ENCODE data around the gene RNF151.
"Not testable (repeated sequence)": the region's sequence is repeated elsewhere in the genome, so short reads cannot be mapped to it uniquely, and the experiment has no call there.

Gene RNF151

DNA sequence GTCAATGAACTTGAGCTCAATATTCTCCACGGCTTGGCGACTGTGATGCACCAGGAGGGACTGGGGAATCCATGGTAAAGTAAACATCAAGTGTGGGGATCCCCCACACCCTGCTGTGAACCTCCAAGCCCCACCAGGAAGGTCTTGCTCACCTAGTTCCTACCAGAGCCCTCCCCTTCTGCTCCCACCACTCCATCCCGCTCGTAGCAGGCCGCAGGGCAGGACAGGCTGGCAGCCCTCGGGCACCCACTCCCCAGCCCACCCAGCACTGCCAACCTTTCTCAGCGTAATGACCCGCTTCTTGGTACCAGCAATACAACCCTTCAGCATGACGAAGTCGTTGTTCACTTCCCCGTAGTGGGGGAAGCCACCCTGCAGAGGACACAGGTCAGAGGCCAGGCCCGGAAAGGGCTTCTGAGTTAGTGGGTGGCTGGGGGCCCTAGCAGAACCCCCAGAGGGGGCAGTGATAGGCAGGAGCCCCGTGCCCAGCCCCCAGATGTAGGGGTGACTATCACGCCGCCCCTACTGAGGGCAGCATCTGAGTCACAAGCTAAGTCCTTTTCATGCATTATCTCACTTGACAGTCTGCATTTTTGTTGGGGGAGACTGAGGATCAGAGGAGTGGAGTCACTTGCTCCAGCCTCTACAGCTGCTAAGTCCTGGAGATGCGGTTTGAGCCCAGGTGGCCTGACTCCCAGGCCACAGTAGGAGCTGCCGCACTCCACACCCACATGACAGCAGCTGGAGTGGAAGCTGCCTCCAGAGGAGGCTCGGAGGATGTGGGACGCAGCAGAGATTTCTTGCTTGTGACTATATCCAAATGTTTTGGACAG, 20.9 kb upstream of the RNF151 start:
- H3K36me3 ChIP-seq (ENCODE audit: control insufficient read depth in 5 of 5, insufficient read depth in 5 of 5, low read length in 5 of 5), result peaks cover 0 to 3% (median 0%) of the 10 kb centered on the region in 5 donors
- H3K27ac ChIP-seq (ENCODE audit: low read depth, low read length), result no peak overlapping the region
- no peaks in the 10 kb centered on the region for H3K9me3 ChIP-seq (ENCODE audit: control insufficient read depth in 5 of 5, low read length in 5 of 5)
- H3K4me1 ChIP-seq (ENCODE audit: control insufficient read depth in 5 of 5, insufficient read depth in 5 of 5, low read length in 5 of 5), result peaks cover 9 to 33% (median 21%) of the 10 kb centered on the region in 5 donors
- no peak overlapping the region for H3K4me3 ChIP-seq (ENCODE audit: low read depth in 1 of 5, low read length in 5 of 5)
- no peaks in the 10 kb centered on the region for H3K27me3 ChIP-seq (ENCODE audit: control insufficient read depth in 5 of 5, insufficient read depth in 4 of 5, low read length in 5 of 5)
- H3K9ac ChIP-seq (ENCODE audit: low read length in 5 of 5), result no peak overlapping the region

DNA sequence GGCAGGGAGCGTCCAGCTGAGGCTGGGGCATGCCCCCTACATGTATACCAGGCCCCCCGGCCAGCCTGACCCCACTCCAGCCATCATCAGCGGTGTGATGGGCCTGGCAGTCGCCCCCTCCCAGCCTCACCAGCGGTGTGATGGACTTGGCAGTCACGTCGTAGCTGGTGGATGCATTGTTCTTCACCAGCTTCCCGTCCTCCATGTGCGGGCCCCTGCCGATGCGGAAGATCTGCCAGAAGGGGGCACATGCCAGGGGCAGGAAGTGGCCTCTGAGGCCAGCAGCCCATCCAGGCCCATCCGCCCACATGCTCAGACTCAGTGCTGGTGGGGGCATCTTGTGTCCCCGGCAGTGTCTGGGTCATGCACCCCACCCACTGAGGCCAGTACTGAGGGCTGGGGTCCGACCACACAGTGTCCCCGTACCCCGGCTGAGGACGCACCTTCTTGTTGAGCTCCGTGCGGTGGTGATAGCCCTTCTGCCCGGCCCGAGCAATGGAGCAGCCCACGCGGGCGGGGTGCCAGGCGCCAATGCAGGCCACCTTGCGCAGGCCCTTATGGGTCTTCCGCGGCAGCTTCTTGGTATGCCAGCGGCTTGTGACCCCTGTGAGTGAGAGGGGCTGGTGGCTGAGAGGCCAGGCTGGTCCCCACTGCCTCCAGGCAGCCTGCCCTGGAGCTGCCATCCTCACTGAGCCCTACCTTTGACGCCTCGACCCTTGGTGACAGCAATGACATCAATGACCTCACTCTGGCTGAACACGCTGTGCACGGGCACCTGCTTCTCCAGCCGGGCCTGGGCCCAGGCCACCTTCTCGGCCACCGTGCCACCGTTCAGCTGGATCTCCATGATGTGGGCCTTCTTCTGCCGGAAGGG, 19.9 kb upstream of the RNF151 start:
- Histone ChIP-seq H3K4me3 (ENCODE audit: low read depth in 1 of 5, low read length in 5 of 5) (no peak overlapping the region), H3K36me3 (ENCODE audit: control insufficient read depth in 5 of 5, insufficient read depth in 5 of 5, low read length in 5 of 5) (no peaks in the 10 kb centered on the region), H3K9me3 (ENCODE audit: control insufficient read depth in 5 of 5, low read length in 5 of 5) (no peaks in the 10 kb centered on the region), H3K27ac (ENCODE audit: low read depth, low read length) (no peak overlapping the region), H3K4me1 (ENCODE audit: control insufficient read depth in 5 of 5, insufficient read depth in 5 of 5, low read length in 5 of 5) (peaks cover 4 to 24% (median 18%) of the 10 kb centered on the region in 5 donors), H3K9ac (ENCODE audit: low read length in 5 of 5) (no peak overlapping the region), H3K27me3 (ENCODE audit: control insufficient read depth in 5 of 5, insufficient read depth in 4 of 5, low read length in 5 of 5) (no peaks in the 10 kb centered on the region)

DNA sequence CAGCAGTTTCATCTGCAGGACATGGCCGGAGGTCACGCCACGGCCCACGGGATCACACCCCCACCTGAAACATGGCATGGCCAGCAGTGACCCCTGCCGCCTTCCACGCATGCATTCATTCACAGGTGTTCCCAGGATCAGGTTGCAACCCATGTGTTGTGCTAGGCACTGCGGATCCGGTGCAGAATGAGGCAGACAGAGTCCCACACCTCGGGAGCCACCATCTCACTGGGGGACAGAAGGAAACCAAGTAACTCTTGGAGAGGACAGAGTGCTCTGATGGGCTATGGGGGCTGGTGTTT, 19.3 kb upstream of the RNF151 start:
- Histone ChIP-seq H3K27me3 (ENCODE audit: control insufficient read depth in 5 of 5, insufficient read depth in 4 of 5, low read length in 5 of 5) (no peaks in the 10 kb centered on the region), H3K9ac (ENCODE audit: low read length in 5 of 5) (no peak overlapping the region), H3K4me3 (ENCODE audit: low read depth in 1 of 5, low read length in 5 of 5) (no peak overlapping the region), H3K4me1 (ENCODE audit: control insufficient read depth in 5 of 5, insufficient read depth in 5 of 5, low read length in 5 of 5) (peaks cover 0 to 18% (median 12%) of the 10 kb centered on the region in 5 donors), H3K9me3 (ENCODE audit: control insufficient read depth in 5 of 5, low read length in 5 of 5) (no peaks in the 10 kb centered on the region), H3K36me3 (ENCODE audit: control insufficient read depth in 5 of 5, insufficient read depth in 5 of 5, low read length in 5 of 5) (no peaks in the 10 kb centered on the region), H3K27ac (ENCODE audit: low read depth, low read length) (no peak overlapping the region)

DNA sequence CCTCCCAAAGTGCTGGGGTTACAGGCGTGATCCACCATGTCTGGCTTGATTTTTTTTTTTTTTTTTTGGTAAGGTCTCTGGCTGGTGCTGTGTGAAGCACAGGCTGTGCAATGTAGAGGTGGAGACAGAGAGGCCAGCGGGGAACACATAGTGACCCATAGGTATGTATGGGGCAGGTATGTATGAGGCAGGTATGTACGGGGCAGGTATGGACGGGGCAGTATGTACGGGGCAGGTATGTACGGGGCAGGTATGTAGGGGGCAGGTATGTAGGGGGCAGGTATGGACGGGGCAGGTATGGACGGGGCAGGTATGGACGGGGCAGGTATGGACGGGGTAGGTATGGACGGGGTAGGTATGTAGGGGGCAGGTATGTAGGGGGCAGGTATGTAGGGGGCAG, 17.1 kb upstream of the RNF151 start:
- Histone ChIP-seq H3K9me3 (ENCODE audit: control insufficient read depth in 5 of 5, low read length in 5 of 5) (no peaks in the 10 kb centered on the region), H3K4me1 (ENCODE audit: control insufficient read depth in 5 of 5, insufficient read depth in 5 of 5, low read length in 5 of 5) (no peaks in the 10 kb centered on the region), H3K4me3 (ENCODE audit: low read depth in 1 of 5, low read length in 5 of 5) (no peak overlapping the region), H3K27me3 (ENCODE audit: control insufficient read depth in 5 of 5, insufficient read depth in 4 of 5, low read length in 5 of 5) (peaks cover 0 to 4% (median 0%) of the 10 kb centered on the region in 5 donors), H3K9ac (ENCODE audit: low read length in 5 of 5) (no peak overlapping the region), H3K27ac (ENCODE audit: low read depth, low read length) (no peak overlapping the region), H3K36me3 (ENCODE audit: control insufficient read depth in 5 of 5, insufficient read depth in 5 of 5, low read length in 5 of 5) (no peaks in the 10 kb centered on the region)

DNA sequence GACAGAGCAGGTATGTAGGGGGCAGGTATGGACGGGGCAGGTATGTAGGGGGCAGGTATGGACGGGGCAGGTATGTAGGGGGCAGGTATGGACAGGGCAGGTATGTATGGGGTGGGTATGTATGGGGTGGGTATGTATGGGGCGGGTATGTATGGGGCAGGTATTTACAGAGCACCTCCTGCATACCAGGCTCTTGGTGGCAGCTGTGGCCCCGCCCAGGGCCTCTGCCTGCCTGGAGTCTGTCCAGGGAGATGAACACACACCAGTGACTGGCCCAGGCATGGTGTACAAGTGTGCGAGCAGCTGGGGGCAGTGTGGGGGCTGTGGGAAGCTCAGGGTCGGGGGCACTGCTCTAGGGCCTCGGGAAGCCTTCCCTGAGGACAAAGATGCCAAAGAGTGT, 16.6 kb upstream of the RNF151 start:
- Histone ChIP-seq H3K36me3 (ENCODE audit: control insufficient read depth in 5 of 5, insufficient read depth in 5 of 5, low read length in 5 of 5) (no peaks in the 10 kb centered on the region), H3K27me3 (ENCODE audit: control insufficient read depth in 5 of 5, insufficient read depth in 4 of 5, low read length in 5 of 5) (peaks cover 0 to 4% (median 0%) of the 10 kb centered on the region in 5 donors), H3K4me1 (ENCODE audit: control insufficient read depth in 5 of 5, insufficient read depth in 5 of 5, low read length in 5 of 5) (no peaks in the 10 kb centered on the region), H3K4me3 (ENCODE audit: low read depth in 1 of 5, low read length in 5 of 5) (no peak overlapping the region), H3K27ac (ENCODE audit: low read depth, low read length) (no peak overlapping the region), H3K9ac (ENCODE audit: low read length in 5 of 5) (no peak overlapping the region), H3K9me3 (ENCODE audit: control insufficient read depth in 5 of 5, low read length in 5 of 5) (no peaks in the 10 kb centered on the region)

DNA sequence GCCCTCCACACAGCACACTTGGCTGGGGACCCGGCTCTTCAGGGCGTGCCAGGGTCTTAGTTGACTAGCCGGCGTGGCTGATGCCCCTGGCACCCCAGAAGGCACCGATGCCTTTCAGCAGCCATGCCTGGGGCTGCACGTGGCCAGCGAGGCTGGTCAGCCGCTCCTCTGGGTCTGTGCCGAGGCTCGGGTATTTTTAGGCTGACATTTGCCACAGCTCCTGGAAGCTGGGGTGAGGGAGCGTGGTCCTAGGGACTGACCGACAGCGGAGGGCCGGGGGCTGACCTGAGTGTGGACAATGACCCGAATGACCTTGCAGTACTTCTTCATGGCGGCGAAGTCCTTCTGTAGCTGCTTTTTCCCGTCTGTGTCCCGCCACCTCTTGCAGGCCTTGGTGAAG, 16.1 kb upstream of the RNF151 start:
- Histone ChIP-seq H3K27me3 (ENCODE audit: control insufficient read depth in 5 of 5, insufficient read depth in 4 of 5, low read length in 5 of 5) (peaks cover 0 to 4% (median 0%) of the 10 kb centered on the region in 5 donors), H3K36me3 (ENCODE audit: control insufficient read depth in 5 of 5, insufficient read depth in 5 of 5, low read length in 5 of 5) (no peaks in the 10 kb centered on the region), H3K27ac (ENCODE audit: low read depth, low read length) (no peak overlapping the region), H3K4me1 (ENCODE audit: control insufficient read depth in 5 of 5, insufficient read depth in 5 of 5, low read length in 5 of 5) (no peaks in the 10 kb centered on the region), H3K9ac (ENCODE audit: low read length in 5 of 5) (no peak overlapping the region), H3K9me3 (ENCODE audit: control insufficient read depth in 5 of 5, low read length in 5 of 5) (no peaks in the 10 kb centered on the region), H3K4me3 (ENCODE audit: low read depth in 1 of 5, low read length in 5 of 5) (no peak overlapping the region)

DNA sequence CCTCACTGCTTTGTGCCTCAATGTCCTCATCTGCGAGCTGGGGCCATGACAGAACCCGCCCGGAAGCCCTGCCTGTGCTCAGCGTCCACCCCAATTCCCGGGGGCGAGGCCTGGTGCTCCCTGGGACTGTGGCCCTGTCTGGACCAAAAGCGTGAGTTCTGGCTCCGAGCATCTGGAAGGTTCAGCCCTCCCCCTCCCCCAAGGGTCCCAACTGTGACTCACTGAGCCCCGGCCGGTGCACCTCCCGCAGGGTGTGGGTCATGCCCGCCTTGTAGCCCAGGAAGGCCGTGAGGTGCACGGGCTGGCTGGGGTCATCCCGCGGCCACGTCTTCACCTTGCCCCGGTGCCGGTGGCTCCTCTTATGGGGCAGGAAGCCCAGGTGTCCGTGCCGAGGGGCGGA, 12.9 kb upstream of the RNF151 start:
- H3K27me3 ChIP-seq (ENCODE audit: control insufficient read depth in 5 of 5, insufficient read depth in 4 of 5, low read length in 5 of 5), result peaks cover 0 to 4% (median 0%) of the 10 kb centered on the region in 5 donors
- no peak overlapping the region for H3K9ac ChIP-seq (ENCODE audit: low read length in 5 of 5)
- no peak overlapping the region for H3K4me3 ChIP-seq (ENCODE audit: low read depth in 1 of 5, low read length in 5 of 5)
- H3K4me1 ChIP-seq (ENCODE audit: control insufficient read depth in 5 of 5, insufficient read depth in 5 of 5, low read length in 5 of 5), result peaks cover 0 to 2% (median 1%) of the 10 kb centered on the region in 5 donors
- no peaks in the 10 kb centered on the region for H3K9me3 ChIP-seq (ENCODE audit: control insufficient read depth in 5 of 5, low read length in 5 of 5)
- H3K36me3 ChIP-seq (ENCODE audit: control insufficient read depth in 5 of 5, insufficient read depth in 5 of 5, low read length in 5 of 5), result no peaks in the 10 kb centered on the region
- H3K27ac ChIP-seq (ENCODE audit: low read depth, low read length), result no peak overlapping the region

DNA sequence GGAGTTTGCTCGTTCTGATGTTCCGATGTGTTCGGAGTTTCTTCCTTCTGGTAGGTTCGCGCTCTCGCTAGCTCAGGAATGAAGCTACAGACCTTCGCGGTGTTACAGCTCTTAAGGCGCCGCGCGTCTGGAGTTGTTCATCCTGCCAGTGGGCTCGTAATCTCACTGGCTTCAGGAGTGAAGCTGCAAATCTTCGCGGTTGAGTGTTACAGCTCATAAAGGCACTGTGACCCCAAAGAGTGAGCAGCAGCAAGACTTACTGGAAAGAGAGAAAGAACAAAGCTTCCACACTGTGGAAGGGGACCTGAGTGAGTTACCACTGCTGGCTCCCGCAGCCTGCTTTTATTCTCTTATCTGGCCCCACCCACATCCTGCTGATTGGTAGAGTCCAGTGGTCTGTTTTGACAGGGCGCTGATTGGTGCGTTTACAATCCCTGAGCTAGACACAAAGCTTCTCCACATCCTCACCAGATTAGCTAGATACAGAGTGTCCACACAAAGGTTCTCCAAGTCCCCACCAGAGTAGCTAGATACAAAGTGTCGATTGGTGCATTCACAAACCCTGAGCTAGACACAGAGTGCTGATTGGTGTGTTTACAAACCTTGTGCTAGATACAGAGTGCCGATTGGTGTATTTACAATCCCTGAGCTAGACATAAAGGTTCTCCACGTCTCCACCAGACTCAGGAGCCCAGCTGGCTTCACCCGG, 9.1 kb upstream of the RNF151 start:
- Histone ChIP-seq H3K4me1 (ENCODE audit: control insufficient read depth in 5 of 5, insufficient read depth in 5 of 5, low read length in 5 of 5) (peaks cover 3 to 24% (median 23%) of the 10 kb centered on the region in 5 donors), H3K36me3 (ENCODE audit: control insufficient read depth in 5 of 5, insufficient read depth in 5 of 5, low read length in 5 of 5) (peaks cover 0 to 19% (median 16%) of the 10 kb centered on the region in 5 donors)
- H3K9me3 ChIP-seq (ENCODE audit: control insufficient read depth in 5 of 5, low read length in 5 of 5), result not testable (repeated sequence)

DNA sequence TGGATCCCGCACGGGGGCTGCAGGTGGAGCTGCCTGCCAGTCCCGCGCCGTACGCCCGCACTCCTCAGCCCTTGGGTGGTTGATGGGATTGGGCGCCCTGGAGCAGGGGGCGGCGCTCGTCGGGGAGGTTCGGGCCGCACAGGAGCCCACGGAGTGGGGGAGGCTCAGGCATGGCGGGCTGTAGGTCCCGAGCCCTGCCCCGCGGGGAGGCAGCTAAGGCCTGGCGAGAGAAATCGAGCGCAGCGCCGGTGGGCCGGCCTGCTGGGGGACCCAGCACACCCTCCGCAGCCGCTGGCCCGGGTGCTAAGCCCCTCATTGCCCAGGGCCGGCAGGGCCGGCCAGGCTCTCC, 8.5 kb upstream of the RNF151 start:
- not testable (repeated sequence) for H3K9ac ChIP-seq (ENCODE audit: low read length in 5 of 5); H3K27ac ChIP-seq (ENCODE audit: low read depth, low read length); H3K9me3 ChIP-seq (ENCODE audit: control insufficient read depth in 5 of 5, low read length in 5 of 5); H3K4me3 ChIP-seq (ENCODE audit: low read depth in 1 of 5, low read length in 5 of 5); H3K27me3 ChIP-seq (ENCODE audit: control insufficient read depth in 5 of 5, insufficient read depth in 4 of 5, low read length in 5 of 5)
- H3K4me1 ChIP-seq (ENCODE audit: control insufficient read depth in 5 of 5, insufficient read depth in 5 of 5, low read length in 5 of 5), result peaks cover 3 to 26% (median 24%) of the 10 kb centered on the region in 5 donors
- peaks cover 0 to 24% (median 20%) of the 10 kb centered on the region in 5 donors for H3K36me3 ChIP-seq (ENCODE audit: control insufficient read depth in 5 of 5, insufficient read depth in 5 of 5, low read length in 5 of 5)

More for the DNA sequence above, 9.1 kb upstream of the RNF151 start:
- H3K4me3 ChIP-seq (ENCODE audit: low read depth in 1 of 5, low read length in 5 of 5); H3K27me3 ChIP-seq (ENCODE audit: control insufficient read depth in 5 of 5, insufficient read depth in 4 of 5, low read length in 5 of 5); H3K27ac ChIP-seq (ENCODE audit: low read depth, low read length); H3K9ac ChIP-seq (ENCODE audit: low read length in 5 of 5): not testable (repeated sequence)
